Endothelial cell of hepatic sinusoid (primary cell): ENCODE data around the gene TMEM161A.
"Not testable (repeated sequence)": the region's sequence is repeated elsewhere in the genome, so short reads cannot be mapped to it uniquely, and the experiment has no call there.

Source experiments
- in situ Hi-C: cut with HindIII; loops from 2 replicates; pipeline ENCODE4 v1.10.0; 2017; ENCODE audit warnings: low sequenced_read_pairs

TMEM161A gene

DNA sequence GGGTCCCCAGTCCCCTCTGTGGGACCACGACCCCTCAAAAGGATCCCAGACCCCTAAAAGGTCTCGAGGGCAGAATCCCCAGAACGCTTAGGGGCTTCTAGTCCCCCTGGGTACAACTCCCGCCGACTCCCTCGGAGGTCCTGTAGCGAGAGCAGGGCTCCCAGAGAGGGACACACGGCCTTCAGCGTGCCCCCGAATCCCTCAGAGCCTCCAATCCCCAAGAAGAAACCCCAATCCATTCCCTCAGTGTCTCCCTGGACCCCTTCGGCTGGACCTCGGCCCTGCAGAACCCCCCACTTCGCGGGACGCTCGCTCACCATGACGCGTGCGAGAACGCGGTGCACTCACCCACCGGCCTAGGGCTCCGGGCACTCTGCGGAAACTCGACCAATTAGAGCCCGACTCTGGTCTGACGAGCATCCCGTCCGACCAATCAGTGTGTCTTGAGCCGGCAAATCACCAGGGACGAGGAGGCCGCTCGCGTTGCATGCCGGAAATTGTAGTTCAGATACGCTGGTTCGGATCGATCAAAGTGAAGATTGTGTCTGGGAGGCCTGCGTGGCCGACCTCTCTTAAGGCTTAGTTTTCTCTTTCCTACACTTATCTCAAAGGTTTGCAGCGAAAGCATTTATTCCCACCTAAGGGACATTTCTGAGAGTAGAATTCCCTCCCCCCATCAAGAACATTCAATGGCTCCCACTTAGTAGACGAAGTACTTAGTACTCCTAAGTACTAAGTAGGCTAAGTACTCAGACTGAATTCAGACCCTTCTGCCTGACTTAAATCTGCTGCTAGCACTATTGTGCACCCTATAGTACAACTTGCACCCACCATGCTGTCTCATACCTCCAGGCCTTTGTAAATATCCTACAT is at the start of gene TMEM161A:
TSS of gene TMEM161A (minus strand) at position 370 of the 873 bp plus-strand sequence. CDS start at position 320, 50 bp downstream.
- in situ Hi-C loops: no loop called here

DNA sequence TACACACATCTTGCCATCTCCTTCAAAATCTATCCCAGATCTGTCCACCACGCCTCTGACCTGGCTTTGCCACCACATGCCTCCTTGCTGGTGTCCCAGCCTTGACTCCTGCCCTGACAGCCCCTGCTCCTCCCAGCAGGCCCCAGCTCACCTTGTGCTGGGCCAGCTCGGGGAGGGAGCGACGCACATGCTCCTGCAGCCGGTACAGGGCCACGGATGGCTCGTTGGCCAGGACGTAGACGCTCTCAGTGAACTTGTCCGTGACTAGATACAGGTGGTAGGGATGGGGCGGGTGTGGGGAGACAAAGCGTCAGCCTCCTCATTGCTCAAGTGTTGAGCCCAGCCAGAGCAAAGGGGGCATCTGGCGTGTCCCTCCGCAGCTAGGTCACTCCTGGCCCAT is 48.5 kb upstream of the TMEM161A start:
- in situ Hi-C loops: no loop called here

DNA sequence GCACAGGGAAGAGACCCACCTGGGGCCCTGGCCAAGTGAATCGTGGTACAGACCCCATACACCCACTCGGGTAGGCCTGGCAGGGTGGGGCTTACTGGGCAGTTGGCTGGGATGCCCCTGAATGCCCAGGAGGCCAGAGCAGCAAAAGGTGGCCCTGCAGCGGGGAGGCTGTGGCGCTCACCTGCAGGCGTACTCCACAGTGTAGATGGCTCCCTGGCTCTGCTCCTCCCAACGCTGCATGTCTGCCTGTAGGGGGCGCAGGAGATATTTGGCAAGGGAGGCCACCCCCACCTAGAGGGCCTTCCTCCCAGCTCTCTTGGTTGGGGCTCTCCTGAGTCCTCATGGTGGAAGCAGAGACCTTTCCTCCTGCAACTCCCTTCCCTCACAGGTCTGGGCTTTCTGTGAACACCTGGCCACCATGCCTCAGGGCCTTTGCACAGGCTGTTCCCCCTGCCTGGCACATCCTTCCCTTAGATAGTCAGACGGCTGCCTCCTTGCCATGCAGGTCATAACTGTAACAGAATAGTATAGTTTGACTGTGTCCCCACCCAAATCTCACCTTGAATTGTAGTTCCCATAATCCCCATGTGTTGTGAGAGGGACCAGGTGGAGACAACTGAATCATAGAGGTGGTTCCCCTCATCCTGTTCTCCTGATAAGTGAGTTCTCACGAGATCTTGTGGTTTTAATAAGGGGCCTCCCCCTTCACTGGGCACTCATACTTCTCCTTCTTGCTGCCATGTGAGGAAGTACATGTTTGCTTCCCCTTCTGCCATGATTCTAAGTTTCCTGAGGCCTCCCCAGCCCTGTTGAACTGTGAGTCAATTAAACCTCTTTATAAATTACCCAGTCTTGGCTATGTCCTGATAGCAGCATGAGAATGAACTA is 47.8 kb upstream of the TMEM161A start:
- in situ Hi-C loops: no loop called here

DNA sequence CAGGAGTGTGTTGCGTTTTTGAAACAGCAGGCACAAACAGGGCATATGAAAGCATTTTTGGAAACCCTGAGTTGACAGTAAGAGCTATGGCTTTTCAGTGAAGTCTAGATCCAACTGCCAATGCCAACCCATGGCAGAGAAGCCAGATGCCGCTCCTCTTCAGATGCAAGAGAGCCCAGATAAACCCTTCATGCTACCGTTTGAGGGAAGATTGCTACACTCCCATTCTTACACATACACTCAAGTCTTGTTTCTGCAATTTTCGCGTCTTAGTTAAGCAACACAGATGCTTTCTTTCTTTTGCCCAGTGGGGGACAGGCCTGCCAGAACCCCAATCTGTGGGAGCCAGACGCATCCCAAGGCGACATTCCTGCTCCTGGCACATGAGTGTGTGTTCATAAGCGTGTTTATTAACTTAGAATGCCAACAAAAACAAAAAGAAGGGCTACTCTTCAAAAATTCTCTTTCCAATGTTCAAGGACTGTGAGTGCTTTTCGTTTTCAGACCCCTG is 43.3 kb upstream of the TMEM161A start:
- in situ Hi-C loops: no loop called here

DNA sequence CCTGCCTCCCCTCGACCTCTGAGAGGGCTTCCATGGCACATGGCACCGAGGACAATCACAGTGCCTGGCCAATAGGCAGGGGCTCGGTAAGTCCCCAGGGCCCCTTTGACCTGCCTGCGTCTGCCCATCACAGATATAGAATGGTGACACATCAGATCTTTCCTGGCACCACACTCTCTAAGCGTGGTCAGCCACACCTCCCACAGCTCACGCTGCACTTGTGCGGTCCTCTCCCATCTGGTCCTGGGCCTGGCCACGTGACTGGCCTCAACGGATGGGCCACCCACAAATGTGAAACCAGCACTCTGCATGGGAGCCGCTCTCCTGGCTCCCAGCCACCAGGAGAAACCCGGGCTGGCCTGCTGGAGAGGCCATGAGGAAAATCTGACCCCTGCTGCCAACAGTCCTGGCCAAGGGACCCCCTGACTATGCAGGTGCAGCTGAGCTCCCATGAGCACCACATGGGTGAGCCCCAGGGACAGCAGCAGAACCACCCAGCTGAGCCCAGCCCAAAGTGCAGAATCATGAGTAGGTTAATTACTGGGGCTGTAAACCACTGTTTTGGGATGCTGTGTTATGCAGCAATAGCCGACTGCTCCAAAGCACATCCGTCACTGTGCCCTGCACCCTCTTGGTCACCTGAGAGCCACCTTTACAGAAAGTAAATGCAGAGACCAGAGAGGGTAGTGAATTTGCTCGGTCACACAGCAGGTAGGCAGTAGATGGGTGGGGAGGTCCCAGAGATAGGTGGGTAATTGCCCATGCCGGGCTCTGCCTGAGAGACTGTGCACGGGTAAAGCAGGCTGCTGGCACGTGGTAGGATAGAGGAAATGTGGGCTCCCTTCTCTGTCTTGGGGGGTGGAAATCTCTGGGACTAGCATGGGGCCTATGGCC is 41.5 kb upstream of the TMEM161A start:
- in situ Hi-C loops: no loop called here

DNA sequence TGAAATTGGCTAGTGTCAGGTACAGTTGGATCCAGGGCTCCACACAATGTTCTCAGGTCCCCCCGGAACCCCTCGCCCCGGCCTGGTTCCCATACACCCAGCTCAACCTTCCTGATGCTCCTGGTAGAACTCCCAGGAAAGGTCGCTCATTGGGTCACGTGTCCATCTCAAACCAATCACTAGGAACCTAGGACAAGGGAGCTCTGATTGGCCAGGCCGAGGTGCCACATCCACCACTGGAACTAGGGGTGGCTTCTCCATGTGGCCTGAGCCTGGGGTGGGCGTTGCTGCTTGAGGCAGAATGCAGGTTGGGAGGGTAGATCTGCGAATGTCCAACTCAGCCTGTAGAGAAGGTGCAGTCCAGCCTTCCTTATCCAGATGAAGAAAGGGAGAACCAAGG is 38.7 kb upstream of the TMEM161A start:
- in situ Hi-C loops: no loop called here

DNA sequence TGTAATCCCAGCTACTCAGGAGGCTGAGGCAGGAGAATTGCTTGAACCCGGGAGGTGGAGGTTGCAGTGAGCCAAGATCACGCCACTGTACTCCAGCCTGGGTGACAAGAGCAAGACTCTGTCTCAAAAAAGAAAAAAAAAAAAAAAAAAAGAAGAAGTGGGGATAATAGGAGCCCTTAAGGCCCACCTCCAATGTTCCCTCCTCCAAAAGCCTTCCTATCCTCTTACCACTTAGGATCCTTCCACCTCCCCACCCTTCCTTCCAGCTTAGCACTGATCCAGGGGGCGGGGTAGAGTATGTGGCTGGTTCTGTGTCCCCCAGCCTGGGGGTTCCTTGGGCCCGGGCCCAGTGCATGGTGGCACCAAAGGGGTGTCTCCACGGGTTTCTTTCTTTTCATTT is 35.0 kb upstream of the TMEM161A start:
- in situ Hi-C loops: not testable (repeated sequence)

DNA sequence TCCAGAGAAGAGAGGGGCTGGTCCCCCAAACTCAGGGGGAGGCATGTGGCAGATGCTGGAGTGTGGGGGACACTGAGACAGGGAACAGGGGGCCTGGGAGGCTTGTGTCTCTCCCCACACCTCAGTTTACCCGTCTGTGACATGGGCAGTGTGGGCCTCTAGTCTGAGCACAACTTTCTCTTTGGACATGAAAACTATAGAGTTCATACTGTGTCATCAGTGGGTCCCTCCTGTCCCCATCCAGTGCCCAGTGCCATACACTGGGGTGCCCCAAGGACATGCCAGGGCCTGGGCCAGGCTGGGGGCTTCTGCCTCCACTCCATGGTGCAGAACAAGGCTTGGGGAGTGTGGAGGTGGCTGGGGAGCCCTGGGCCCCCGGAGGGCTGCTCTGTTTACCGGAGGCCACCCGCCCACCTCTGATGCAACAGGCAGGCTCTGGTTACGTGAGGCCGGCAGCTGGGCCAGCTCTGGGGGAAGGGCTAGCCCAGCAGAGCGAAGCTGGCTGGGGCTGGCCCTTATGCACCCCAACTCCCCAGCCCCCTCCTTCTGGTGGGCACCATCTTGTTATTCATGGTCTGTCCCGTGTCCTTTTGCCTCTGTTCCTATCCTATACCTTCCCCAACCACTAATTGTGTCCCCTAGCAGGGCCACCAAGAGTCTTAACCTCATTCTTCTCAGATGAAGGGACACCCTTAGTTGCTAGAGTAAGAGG is 33.7 kb upstream of the TMEM161A start:
- in situ Hi-C loops: no loop called here

DNA sequence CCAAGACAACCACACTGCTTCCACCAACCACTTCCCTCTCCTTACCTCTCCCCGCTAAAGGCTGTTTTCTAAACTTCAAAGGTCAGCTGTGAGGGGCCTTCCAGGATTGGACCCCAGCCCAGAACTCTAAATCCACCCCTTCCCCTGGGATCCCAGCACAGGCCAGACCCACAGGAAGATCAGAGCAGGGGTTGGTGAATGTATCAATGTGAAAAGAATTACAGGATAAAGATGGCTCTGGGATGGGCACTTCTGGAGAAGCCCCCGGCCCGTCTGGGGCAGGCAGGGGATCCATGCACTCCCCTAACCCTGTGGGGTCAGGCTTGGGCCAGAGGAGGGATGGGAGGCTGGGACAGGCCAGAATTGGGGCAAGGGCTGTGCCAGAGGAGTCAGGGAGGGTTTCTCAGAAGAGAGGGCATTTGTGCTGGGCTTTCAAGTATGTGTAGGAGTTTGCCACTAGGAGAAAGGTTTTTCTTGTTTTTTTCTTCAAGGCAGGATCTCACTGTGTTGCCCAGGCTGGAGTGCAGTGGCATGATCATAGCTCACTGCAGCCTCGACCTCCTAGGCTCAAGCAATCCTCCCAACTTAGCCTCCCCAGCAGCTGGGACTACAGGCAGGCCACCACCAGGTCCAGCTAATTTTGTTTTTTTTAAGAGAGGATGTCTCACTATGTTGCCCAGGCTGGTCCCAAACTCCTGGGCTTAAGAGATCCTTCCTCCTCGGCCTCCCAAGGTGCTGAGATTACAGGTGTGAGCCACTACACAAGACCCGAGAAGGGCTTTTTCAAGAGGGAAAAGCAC is 32.8 kb upstream of the TMEM161A start:
- in situ Hi-C loops: no loop called here

DNA sequence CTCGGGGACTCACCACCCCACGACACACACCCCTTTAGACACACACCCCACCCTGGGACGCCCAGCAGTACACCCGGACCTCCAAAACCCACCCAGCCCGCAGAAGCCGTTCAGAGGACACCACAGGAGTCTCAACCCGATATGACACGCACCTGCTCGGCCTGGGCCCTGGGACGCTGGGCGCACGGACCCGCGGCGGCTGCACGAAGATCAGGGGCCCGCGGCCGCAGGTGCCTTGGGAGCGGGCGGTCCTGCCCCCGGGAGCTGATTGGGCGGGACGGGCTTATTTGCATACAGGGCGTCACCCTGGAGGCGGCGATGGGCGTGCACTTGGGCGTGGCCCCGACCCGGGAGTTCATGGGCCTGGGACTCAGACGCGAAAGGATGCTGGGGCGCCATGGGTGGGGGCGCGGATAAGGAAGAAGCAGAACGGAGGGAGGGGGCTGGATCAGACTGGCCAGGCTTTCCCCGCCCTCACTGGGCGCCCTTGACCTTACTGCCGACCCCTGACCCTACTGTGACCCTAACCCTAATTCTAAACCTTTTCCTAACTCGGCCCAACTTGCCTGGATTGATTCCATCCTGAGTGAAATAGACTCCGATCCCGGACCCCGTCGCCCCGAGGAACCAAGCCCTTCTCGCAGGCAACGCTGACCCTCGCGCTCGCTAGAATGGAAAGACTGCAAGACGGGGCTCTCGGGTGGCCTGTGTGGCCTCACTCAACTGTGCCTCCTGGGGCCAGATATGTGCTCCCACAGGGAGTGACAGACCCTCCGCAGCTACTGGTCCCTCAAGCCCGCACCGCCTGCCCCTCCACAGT is 32.0 kb upstream of the TMEM161A start, which contains the start of gene MEF2B:
TSS of gene MEF2B (minus strand) at position 211 of the 820 bp plus-strand sequence. CDS start 19,528 bp downstream, outside the sequence.
- in situ Hi-C loops: no loop called here

DNA sequence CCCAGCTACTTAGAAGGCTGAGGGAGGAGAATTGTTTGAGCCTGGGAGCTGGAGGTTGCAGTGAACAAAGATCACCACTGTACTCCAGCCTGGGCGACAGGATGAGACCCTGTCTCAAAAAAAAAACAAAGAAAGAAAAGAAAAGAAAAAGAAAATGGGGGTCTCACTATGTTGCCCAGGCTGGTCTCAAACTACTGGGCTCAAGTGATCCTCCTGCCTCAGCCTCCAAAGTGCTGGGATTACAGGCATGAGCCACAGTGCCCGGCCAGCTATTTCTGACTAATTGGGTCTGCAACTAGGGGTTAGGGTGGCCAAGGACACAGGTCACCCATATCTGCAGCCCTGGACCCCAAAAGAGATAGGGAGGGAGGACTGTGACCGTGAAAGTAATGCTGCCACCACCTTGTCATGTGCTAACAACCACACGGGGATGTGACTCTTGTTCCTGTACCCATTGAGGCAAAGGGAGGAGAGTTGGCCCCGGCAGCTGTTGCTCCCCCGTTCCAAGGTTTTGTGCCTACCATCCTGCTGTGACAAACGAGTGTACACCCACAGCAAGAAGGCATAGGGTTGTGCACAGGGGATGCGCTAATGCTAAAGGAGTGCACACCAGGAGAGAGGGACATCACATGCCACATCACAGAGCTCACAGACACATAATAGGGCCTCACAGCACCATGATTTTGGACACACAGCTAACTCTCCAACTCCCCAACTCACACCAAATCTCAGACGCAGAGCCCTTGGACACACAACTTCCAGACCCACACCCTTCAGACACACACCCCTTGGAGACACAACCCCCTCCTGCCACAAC is 31.2 kb upstream of the TMEM161A start:
- in situ Hi-C loops: no loop called here

DNA sequence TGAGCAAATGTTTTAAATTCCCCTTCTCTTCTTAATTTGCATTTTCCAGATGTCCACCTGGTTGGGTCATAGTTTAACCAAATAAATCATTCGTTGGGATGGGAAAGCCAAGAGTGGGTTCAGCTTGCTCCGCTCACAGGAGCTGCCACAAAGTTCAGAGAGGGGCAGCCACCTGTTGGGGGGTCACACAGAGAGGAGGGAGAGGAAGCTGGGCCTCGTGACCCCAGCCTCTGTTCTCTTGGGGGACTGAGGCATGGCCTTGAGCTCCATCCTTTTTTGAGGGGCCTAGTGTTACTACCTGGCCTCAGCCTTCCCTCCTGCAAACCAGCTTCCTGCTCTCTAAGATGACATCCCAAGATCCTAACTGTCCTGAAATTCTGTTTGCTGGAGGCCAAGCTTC is 29.3 kb upstream of the TMEM161A start:
- in situ Hi-C loops: no loop called here

DNA sequence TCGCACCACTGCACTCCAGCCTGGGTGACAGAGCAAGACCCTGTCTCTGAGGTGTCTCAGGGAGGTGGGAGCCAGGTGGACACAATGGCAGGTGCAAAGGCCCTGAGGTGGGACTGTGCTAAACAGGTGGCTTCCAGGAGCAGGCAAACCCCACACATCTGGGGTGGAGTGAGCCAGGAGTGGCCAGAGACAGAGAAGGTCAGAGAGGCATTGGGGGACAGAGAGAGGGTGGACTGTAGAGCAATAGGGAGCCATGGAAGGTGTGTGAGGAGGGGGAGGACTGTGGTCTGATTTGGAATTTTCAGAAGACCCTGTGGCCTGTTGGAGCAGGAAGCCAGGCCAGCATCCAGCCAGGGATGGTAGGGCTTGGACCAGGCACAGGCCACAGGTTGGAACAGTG is 27.1 kb upstream of the TMEM161A start:
- in situ Hi-C loops: no loop called here

DNA sequence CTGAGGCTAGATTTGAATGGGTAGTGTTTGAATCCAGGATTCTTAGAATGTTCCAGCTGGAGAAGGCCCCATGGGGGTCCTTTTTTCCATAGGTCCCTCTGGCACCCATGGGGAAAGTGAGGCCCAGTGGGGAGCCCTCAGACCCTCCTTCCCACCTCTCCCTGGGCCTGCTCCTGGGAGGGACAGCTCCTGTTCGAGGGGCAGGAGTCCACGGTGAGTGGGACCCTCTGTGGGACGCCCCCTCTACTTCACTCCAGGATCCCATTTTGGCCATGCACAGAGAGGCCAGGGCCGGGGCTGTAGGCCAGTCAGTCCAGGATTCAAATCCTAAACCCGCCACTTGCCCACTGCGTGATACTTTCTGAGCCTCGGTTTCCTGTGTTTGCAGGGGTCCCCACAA is 24.2 kb upstream of the TMEM161A start:
- in situ Hi-C loops: no loop called here

DNA sequence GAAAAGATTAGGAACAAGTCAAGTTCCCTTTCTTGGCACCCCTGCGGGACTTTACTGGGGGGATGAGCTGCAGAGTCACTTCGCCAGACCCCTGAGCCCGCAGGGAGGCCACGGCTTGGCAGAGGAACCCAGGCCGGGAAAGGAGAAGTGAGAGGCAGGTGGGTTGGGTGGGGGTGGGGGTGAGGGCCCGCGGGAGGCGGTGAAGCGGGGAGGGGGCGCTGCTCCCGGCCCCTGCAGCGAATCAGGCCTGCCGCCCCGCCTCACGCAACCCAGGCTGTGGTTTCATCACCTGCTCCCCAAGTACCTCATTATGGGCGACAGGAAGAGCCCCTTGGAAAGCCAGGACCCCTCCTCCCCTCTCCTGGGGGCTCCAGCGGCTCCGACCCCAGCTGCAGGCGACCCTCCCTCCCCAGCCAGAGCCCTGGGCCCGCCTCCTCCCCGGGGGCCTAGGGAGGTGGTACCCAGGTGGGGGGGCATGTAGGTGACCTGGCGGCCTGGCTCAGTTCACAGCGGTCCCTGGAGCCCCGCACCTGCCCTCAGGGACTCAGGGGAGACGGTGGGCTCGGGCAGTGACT is 22.3 kb upstream of the TMEM161A start:
- in situ Hi-C loops: no loop called here

DNA sequence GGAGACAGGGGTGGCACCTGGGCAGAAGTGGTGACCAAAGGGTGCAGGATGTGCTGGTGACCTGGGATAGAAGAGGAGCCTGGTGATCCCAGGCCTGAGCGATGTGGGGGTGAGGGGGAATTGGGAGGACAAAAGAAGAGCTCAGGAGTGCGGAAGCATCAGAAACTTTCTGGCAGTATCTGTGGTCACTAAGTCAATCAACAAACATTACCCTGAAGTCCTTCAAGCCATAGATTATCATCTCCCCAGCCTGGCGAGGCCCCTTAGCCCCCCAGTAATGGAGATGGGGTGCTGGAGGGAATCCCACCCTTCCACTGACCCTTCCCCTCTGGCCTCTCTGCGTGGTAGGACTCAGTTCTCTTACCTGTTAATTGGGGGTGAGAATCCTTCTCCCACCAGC is 21.3 kb upstream of the TMEM161A start:
- in situ Hi-C loops: no loop called here

DNA sequence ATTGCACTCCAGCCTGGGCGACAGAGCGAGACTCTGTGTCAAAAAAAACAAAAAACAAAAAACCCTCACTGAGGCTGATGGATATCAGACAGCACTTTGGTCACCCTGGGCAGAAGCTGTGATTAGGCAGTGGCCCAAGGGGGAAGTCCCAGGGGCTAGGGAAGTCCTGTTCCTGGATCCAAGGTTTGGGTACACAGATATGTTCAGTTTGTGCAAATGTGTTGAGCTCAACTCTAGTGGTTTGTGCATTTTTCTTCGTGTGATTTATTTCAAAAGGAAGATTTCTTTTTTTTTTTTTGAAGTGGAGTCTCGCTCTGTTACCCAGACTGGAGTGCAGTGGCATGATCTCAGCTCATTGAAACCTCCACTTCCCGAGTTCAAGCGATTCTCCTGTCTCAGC is 19.5 kb upstream of the TMEM161A start:
- in situ Hi-C loops: no loop called here
